Ishikawa (cell line): ENCODE results near the gene DERL3.

Experiments used
- EP300 ChIP-seq: IDR thresholded peaks from 2 replicates; pipeline ENCODE4 v1.6.1; 2012; ENCODE audit warnings: borderline replicate concordance
- TAF1 ChIP-seq: IDR thresholded peaks from 2 replicates; pipeline ENCODE4 v1.6.1; 2012; ENCODE audit warnings: low read depth, mild to moderate bottlenecking
- TF ChIP-seq, protein P1 (sequence below): IDR thresholded peaks from 2 replicates; pipeline ENCODE4 v1.6.1; 2012
- TF ChIP-seq, protein P2 (sequence below): IDR thresholded peaks from 2 replicates; pipeline ENCODE4 v1.6.1; 2012

DNA sequence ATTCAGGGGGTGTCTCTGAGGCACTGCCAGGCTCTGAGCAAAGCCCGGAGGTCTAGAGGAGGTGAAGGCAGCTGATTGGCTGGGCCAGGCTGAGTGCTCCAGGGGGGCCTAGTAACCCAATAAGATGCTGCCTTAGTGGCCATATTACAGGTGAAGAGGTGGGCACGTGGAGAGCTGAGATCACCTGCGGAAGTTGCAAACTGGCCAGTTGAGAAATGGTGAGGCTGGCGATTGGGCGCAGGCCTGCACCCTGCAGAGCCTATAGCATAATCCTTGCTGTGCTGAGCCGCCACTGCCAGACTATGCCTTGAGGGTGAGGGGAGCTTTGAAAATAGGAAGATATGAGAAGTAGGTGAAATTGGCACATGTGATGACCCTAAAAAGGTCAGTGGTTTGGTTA, 21.7 kb downstream of the DERL3 start:
- TF ChIP-seq, protein P1, sequence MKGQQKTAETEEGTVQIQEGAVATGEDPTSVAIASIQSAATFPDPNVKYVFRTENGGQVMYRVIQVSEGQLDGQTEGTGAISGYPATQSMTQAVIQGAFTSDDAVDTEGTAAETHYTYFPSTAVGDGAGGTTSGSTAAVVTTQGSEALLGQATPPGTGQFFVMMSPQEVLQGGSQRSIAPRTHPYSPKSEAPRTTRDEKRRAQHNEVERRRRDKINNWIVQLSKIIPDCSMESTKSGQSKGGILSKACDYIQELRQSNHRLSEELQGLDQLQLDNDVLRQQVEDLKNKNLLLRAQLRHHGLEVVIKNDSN, result no peak
- TF ChIP-seq TAF1 (no peak), EP300 (no peak)
- TF ChIP-seq, protein P2, sequence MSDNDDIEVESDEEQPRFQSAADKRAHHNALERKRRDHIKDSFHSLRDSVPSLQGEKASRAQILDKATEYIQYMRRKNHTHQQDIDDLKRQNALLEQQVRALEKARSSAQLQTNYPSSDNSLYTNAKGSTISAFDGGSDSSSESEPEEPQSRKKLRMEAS, result no peak
